Thyroid gland (tissue), 4 donors: ENCODE measurements around the gene CRYZ.

Source experiments
- POLR2A ChIP-seq, 2 donors: fragments of 450-650 bp; IDR thresholded peaks; one replicate each; pipeline ENCODE4 v1.6.1; 2017; ENCODE audit warnings: antibody characterized with exemption in 2 of 2, mild to moderate bottlenecking in 2 of 2, moderate library complexity in 1 of 2
- TF ChIP-seq, protein P1 (sequence below), 6 experiments: fragments of 200-600 bp in 3 of 6; fragments of 450-650 bp in 3 of 6; sonication (generic) in 3 of 6; IDR thresholded peaks; one replicate each; pipeline ENCODE4 v1.5.1; 2016 to 2019; ENCODE audit warnings: antibody characterized with exemption in 6 of 6, mild to moderate bottlenecking in 2 of 6, inconsistent platforms in 1 of 6, moderate library complexity in 1 of 6

GRCh38 chr1:74737333-74737732, 4.5 kb upstream of the CRYZ start:
- TF ChIP-seq, protein P1, sequence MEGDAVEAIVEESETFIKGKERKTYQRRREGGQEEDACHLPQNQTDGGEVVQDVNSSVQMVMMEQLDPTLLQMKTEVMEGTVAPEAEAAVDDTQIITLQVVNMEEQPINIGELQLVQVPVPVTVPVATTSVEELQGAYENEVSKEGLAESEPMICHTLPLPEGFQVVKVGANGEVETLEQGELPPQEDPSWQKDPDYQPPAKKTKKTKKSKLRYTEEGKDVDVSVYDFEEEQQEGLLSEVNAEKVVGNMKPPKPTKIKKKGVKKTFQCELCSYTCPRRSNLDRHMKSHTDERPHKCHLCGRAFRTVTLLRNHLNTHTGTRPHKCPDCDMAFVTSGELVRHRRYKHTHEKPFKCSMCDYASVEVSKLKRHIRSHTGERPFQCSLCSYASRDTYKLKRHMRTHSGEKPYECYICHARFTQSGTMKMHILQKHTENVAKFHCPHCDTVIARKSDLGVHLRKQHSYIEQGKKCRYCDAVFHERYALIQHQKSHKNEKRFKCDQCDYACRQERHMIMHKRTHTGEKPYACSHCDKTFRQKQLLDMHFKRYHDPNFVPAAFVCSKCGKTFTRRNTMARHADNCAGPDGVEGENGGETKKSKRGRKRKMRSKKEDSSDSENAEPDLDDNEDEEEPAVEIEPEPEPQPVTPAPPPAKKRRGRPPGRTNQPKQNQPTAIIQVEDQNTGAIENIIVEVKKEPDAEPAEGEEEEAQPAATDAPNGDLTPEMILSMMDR (IDR thresholded peaks at IDR 0.05): no peak
- no peak for TF ChIP-seq POLR2A (IDR thresholded peaks at IDR 0.05)
